Measurements from ENCODE around the gene TOMM40. TPM values are rescaled to one million over a fixed set of nuclear protein-coding genes. Genes with fewer than 3 reads are reported as not detected.

The TOMM40 gene
- total RNA-seq, 3 donors from 2014 or later: 47.9 to 82.6 (median 53.5) TPM

GRCh38 chr19:44948763-44949374 lies 57.8 kb downstream of the TOMM40 start:
- no peaks in the 10 kb centered on the region for H3K36me3 ChIP-seq (ENCODE audit: low read depth)
- no peaks in the 10 kb centered on the region for H3K9me3 ChIP-seq
- ATAC-seq: no peak
- no peak for TF ChIP-seq CTCF (IDR thresholded peaks at IDR 0.05)
- peaks cover 8% of the 10 kb centered on the region for H3K4me1 ChIP-seq (ENCODE audit: low read depth)
- no peak for DNase-seq
- intact Hi-C loops (cut with DNase I, micrococcal nuclease): no loop called here
- H3K4me3 ChIP-seq: no peak overlapping the region

- intact Hi-C loops (cut with DNase I, micrococcal nuclease): no loop called here
- TF ChIP-seq CTCF (IDR thresholded peaks at IDR 0.05): no peak
- ATAC-seq: no peak
- Histone ChIP-seq H3K4me1 (ENCODE audit: low read depth) (peaks cover 13% of the 10 kb centered on the region), H3K9me3 (no peaks in the 10 kb centered on the region), H3K36me3 (ENCODE audit: low read depth) (no peaks in the 10 kb centered on the region), H3K4me3 (no peak overlapping the region)
- DNase-seq: no peak
Observed at GRCh38 chr19:44949550-44949949, 58.5 kb downstream of the TOMM40 start.

- Histone ChIP-seq H3K36me3 (ENCODE audit: low read depth) (no peaks in the 10 kb centered on the region), H3K9me3 (no peaks in the 10 kb centered on the region), H3K4me3 (no peak overlapping the region), H3K4me1 (ENCODE audit: low read depth) (peaks cover 19% of the 10 kb centered on the region)
- ATAC-seq (no peak), DNase-seq (peak in 1 of 3 donors; percentile 87)
- TF ChIP-seq CTCF (IDR thresholded peaks at IDR 0.05): peak; percentile 73
- intact Hi-C loops (cut with DNase I, micrococcal nuclease): loop anchor here in 1 of 2 donors (5.0 kb wide), 1 partner anchor 44 kb away; the partner anchor contains the start of gene APOE
Observed at GRCh38 chr19:44951179-44952159, 60.4 kb downstream of the TOMM40 start.

Other genes starting within 250 kb of the TOMM40 start
- gene PVR, start 247.3 kb upstream of the TOMM40 start, total RNA-seq: 10 to 100 TPM; 23.8 to 39.8 (median 26.7) TPM
- gene CEACAM19, start 219.8 kb upstream of the TOMM40 start, total RNA-seq: 1 to 10 TPM; 5.8 to 8.0 (median 6.9) TPM
- gene CEACAM16, start 192.1 kb upstream of the TOMM40 start, total RNA-seq: under 1 TPM in 1 of 3 donors, not detected in 2; 0.17 TPM
- 100 to 1,000 TPM in 1 of 3 donors, 10 to 100 TPM in 2; 78.9 to 145 (median 90.6) TPM for gene BCL3, start 142.5 kb upstream of the TOMM40 start, total RNA-seq
- 10 to 100 TPM; 36.5 to 92.6 (median 59.1) TPM for gene CBLC, start 113.4 kb upstream of the TOMM40 start, total RNA-seq
- gene BCAM, start 82.2 kb upstream of the TOMM40 start, total RNA-seq: 10 to 100 TPM; 16.3 to 25.1 (median 20.3) TPM
- 100 to 1,000 TPM in 1 of 3 donors, 10 to 100 TPM in 2; 65.3 to 109 (median 98.8) TPM for gene NECTIN2, start 45.0 kb upstream of the TOMM40 start, total RNA-seq
- gene APOE, start 14.5 kb downstream of the TOMM40 start, total RNA-seq: 10 to 100 TPM; 32.7 to 74.6 (median 46.2) TPM
- 10 to 100 TPM in 1 of 3 donors, 1 to 10 TPM in 2; 3.6 to 12.7 (median 9.8) TPM for gene APOC1, start 23.4 kb downstream of the TOMM40 start, total RNA-seq
- gene APOC4, start 51.0 kb downstream of the TOMM40 start, total RNA-seq: not detected
- gene APOC2, start 54.8 kb downstream of the TOMM40 start, total RNA-seq: 1 to 10 TPM in 1 of 3 donors, under 1 TPM in 2; 0.80 to 1.6 (median 0.98) TPM
- gene CLPTM1, start 64.1 kb downstream of the TOMM40 start, total RNA-seq: 100 to 1,000 TPM in 2 of 3 donors, 10 to 100 TPM in 1; 98.3 to 125 (median 114) TPM
- 10 to 100 TPM; 20.9 to 30.3 (median 21.1) TPM for gene RELB, start 110.2 kb downstream of the TOMM40 start, total RNA-seq
- 100 to 1,000 TPM in 1 of 3 donors, 10 to 100 TPM in 2; 79.4 to 113 (median 93.2) TPM for gene CLASRP, start 147.8 kb downstream of the TOMM40 start, total RNA-seq
- gene ZNF296, start 185.2 kb downstream of the TOMM40 start, total RNA-seq: 1 to 10 TPM; 2.8 to 5.0 (median 4.9) TPM
- gene GEMIN7, start 188.0 kb downstream of the TOMM40 start, total RNA-seq: 10 to 100 TPM; 14.4 to 22.6 (median 21.8) TPM
- 10 to 100 TPM; 27.2 to 33.6 (median 31.7) TPM for gene PPP1R37, start 201.9 kb downstream of the TOMM40 start, total RNA-seq

Measured in mucosa of descending colon (tissue), 3 donors.